Measurements from ENCODE around the gene ACLY.

ACLY gene

DNA sequence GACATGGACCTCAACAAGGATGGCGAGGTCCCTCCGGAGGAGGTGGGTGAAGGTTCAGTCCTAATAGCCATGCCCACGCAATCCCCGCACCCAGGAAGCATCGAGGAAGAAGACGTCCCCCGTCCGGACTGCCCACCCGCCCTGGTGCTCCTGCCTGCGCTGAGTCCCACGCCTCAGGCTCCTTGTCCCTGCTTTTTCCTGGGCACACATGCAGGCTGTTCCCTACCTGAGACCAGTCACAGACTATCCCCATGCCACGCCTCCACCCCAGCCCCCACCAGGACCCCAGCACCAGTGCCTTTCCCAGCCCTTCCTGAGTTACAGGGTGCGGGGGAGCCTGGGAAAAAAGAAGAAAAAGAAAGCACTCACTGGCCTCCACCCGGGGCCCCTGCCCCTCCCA, 97.0 kb downstream of the ACLY start:
- H3K9me3 ChIP-seq (ENCODE audit: insufficient read depth, low read depth, low read length): no peaks in the 10 kb centered on the region
- no peaks in the 10 kb centered on the region for H3K27me3 ChIP-seq (ENCODE audit: insufficient read depth, low read length)
- peaks cover 12% of the 10 kb centered on the region; the same call in 1 of the 2 replicates for H3K4me1 ChIP-seq (ENCODE audit: insufficient read depth, low read length)
- no peak overlapping the region for H3K4me3 ChIP-seq (ENCODE audit: low read length)
- H3K27ac ChIP-seq (ENCODE audit: low read length): no peak overlapping the region
- no peak overlapping the region for H3K9ac ChIP-seq (ENCODE audit: low read depth, low read length)
- peaks cover 57% of the 10 kb centered on the region for H3K36me3 ChIP-seq (ENCODE audit: insufficient read depth, low read depth, low read length)

DNA sequence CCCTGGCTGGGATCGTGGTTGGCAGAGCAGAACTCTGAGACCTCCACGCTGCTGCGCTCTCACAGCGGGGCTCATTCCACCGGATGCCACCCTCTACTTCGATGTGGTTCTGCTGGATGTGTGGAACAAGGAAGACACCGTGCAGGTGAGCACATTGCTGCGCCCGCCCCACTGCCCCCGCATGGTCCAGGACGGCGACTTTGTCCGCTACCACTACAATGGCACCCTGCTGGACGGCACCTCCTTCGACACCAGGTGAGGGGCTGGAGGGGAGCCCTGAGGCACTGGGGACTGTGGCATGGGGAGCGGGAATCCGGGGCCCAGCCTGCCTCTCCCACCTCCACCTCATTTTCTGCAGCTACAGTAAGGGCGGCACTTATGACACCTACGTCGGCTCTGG, 100.7 kb downstream of the ACLY start:
- Histone ChIP-seq H3K27ac (ENCODE audit: low read length) (no peak overlapping the region), H3K4me1 (ENCODE audit: insufficient read depth, low read length) (peaks cover 18% of the 10 kb centered on the region; the same call in 1 of the 2 replicates), H3K9me3 (ENCODE audit: insufficient read depth, low read depth, low read length) (no peaks in the 10 kb centered on the region), H3K4me3 (ENCODE audit: low read length) (no peak overlapping the region), H3K9ac (ENCODE audit: low read depth, low read length) (no peak overlapping the region), H3K36me3 (ENCODE audit: insufficient read depth, low read depth, low read length) (peaks cover 40% of the 10 kb centered on the region), H3K27me3 (ENCODE audit: insufficient read depth, low read length) (no peaks in the 10 kb centered on the region)

Measured in iPS-20b (cell line).